Fibroblast of skin of right quadriceps (primary cell): ENCODE data around the gene SCYGR1.

Source experiments
- DNase-seq: peaks from one replicate; pipeline ENCODE4 v3.0.0-alpha.2; 2013

SCYGR1 gene

GRCh38 chr2:227368574-227368973 lies 19.2 kb downstream of the SCYGR1 start:
- no peak for DNase-seq

- no peak for DNase-seq
Observed at GRCh38 chr2:227367427-227367795, 20.3 kb downstream of the SCYGR1 start.

- DNase-seq: peak; percentile 66
Observed at GRCh38 chr2:227366769-227367426, 20.9 kb downstream of the SCYGR1 start.

GRCh38 chr2:227365833-227366232 lies 21.9 kb downstream of the SCYGR1 start:
- DNase-seq: no peak

- DNase-seq: peak; percentile 42
Observed at GRCh38 chr2:227364585-227365263, 23.0 kb downstream of the SCYGR1 start.

GRCh38 chr2:227363756-227364155 lies 24.0 kb downstream of the SCYGR1 start:
- DNase-seq: no peak

GRCh38 chr2:227360351-227360750 lies 27.4 kb downstream of the SCYGR1 start:
- no peak for DNase-seq

GRCh38 chr2:227351639-227352038 lies 36.1 kb downstream of the SCYGR1 start:
- DNase-seq: no peak

- no peak for DNase-seq
Observed at GRCh38 chr2:227349989-227350612, 37.6 kb downstream of the SCYGR1 start.

- no peak for DNase-seq
Observed at GRCh38 chr2:227348324-227348723, 39.4 kb downstream of the SCYGR1 start.

- DNase-seq: no peak
Observed at GRCh38 chr2:227347117-227347516, 40.6 kb downstream of the SCYGR1 start.

- no peak for DNase-seq
Observed at GRCh38 chr2:227344231-227344630, 43.5 kb downstream of the SCYGR1 start.

- DNase-seq: no peak
Observed at GRCh38 chr2:227341553-227341952, 46.2 kb downstream of the SCYGR1 start.

- no peak for DNase-seq
Observed at GRCh38 chr2:227340106-227340505, 47.6 kb downstream of the SCYGR1 start.

GRCh38 chr2:227339098-227339599 lies 48.6 kb downstream of the SCYGR1 start:
- no peak for DNase-seq
